GM21360 (cell line): ENCODE data around the gene SEMA3E.

Source experiments
- ATAC-seq: cut with Tn5 transposase; IDR thresholded peaks from one replicate; pipeline ENCODE4 v1.9.1; 2021; ENCODE audit warnings: mild to moderate bottlenecking, moderate library complexity; ENCODE audit not compliant: unreplicated experiment

Gene SEMA3E

GRCh38 chr7:83366629-83367028 is 282.3 kb downstream of the SEMA3E start:
- no peak for ATAC-seq

GRCh38 chr7:83365746-83366145 is 283.2 kb downstream of the SEMA3E start:
- no peak for ATAC-seq

- ATAC-seq: no peak
Observed at GRCh38 chr7:83362871-83363550, 285.9 kb downstream of the SEMA3E start.

- ATAC-seq: no peak
Observed at GRCh38 chr7:83359108-83359507, 289.8 kb downstream of the SEMA3E start.

GRCh38 chr7:83355143-83355542 is 293.8 kb downstream of the SEMA3E start:
- no peak for ATAC-seq

- no peak for ATAC-seq
Observed at GRCh38 chr7:83347945-83348444, 300.9 kb downstream of the SEMA3E start.

- no peak for ATAC-seq
Observed at GRCh38 chr7:83339907-83340306, 309.0 kb downstream of the SEMA3E start.

- no peak for ATAC-seq
Observed at GRCh38 chr7:83338277-83338950, 310.5 kb downstream of the SEMA3E start.

GRCh38 chr7:83337050-83337449 is 311.9 kb downstream of the SEMA3E start:
- no peak for ATAC-seq

- no peak for ATAC-seq
Observed at GRCh38 chr7:83326223-83326622, 322.7 kb downstream of the SEMA3E start.

- ATAC-seq: no peak
Observed at GRCh38 chr7:83325083-83325482, 323.9 kb downstream of the SEMA3E start.

- ATAC-seq: no peak
Observed at GRCh38 chr7:83324596-83324995, 324.3 kb downstream of the SEMA3E start.

- ATAC-seq: no peak
Observed at GRCh38 chr7:83321011-83321410, 327.9 kb downstream of the SEMA3E start.

GRCh38 chr7:83313931-83314330 is 335.0 kb downstream of the SEMA3E start:
- no peak for ATAC-seq
